Measurements from ENCODE around the gene SPAG16.

The SPAG16 gene

GRCh38 chr2:213284105-213285090 is at the start of gene SPAG16:
Gene SPAG16 (plus strand): TSS chr2:213284464.
- peak; percentile 88 for DNase-seq (ENCODE audit: low read depth, low spot score)

GRCh38 chr2:213234641-213235040 is 49.6 kb upstream of the SPAG16 start:
- DNase-seq (ENCODE audit: low read depth, low spot score), result no peak

DNA sequence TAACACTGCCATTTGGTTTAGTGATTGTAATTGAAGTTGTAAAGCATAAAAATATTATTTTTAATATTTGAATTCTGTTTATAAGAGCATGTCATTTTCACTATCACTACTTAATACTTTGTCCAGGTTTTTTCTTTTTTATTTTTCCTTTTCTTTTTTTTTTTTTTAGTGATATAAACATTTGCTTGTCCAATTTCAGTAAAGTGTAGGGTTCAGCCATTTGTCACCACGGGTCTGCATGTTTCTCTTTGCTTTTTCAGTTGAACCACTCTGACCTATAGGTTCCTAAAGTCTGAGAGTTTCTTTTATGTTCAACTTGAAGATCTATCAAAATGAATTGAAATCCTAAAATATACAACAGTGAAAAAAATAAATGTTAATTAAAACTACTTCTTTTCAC is 48.5 kb upstream of the SPAG16 start:
- DNase-seq (ENCODE audit: low read depth, low spot score), result no peak

- no peak for DNase-seq (ENCODE audit: low read depth, low spot score)
Measured at GRCh38 chr2:213237251-213237650, 47.0 kb upstream of the SPAG16 start.

- no peak for DNase-seq (ENCODE audit: low read depth, low spot score)
Measured at GRCh38 chr2:213237787-213238186, 46.5 kb upstream of the SPAG16 start.

DNA sequence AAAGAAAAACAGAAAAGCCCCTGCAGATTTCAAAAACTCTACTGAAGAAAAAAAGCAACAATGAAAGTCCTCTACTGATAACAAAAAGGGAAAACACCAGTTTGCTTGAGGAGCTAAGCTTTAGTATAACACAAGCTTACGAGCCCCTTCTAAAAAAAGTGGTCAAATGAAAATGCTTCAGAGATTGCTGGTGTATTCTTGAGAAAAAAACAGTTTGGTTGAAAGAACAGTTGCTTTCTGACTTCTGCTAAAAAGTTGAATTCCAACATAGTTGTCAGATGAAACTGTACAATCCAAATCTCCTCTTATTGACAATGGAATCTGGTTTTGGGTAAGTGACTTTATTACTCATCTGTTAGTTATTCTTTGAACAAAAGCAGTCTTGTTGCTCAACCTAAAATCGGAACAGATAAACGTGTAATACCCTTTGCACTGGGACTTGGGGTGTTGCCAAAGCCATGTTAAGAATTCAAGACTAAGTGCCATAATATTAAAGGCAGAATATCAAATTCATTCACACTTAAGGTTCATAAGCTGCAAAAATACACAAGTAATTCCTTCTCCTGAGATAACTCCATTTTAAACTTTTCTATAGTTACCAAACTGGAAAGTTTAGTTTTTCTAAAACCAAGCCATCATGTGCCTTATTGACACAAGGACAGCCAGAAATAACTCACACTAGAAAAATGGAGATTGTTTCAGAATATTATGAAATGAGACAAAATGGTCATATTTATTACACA is 45.3 kb upstream of the SPAG16 start:
- DNase-seq (ENCODE audit: low read depth, low spot score), result no peak

GRCh38 chr2:213241817-213242216 is 42.4 kb upstream of the SPAG16 start:
- no peak for DNase-seq (ENCODE audit: low read depth, low spot score)

DNA sequence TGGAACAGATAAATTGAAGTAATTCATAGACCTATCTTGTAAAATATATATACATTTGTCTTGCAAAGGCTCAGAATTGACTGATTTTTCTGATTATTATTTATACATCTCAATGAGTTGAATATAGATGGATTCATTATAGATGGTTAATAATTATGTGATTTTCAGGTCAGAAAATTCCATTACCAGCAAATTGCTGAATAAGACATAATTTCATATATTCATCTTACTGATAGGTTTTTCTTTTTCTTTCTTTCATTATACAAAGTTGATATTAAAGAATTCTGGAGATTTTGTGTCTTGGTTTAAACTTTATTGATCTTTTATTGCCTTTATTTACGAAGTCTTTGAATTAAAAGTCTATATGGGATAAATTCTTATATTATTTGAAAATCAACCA is 41.6 kb upstream of the SPAG16 start:
- no peak for DNase-seq (ENCODE audit: low read depth, low spot score)

DNA sequence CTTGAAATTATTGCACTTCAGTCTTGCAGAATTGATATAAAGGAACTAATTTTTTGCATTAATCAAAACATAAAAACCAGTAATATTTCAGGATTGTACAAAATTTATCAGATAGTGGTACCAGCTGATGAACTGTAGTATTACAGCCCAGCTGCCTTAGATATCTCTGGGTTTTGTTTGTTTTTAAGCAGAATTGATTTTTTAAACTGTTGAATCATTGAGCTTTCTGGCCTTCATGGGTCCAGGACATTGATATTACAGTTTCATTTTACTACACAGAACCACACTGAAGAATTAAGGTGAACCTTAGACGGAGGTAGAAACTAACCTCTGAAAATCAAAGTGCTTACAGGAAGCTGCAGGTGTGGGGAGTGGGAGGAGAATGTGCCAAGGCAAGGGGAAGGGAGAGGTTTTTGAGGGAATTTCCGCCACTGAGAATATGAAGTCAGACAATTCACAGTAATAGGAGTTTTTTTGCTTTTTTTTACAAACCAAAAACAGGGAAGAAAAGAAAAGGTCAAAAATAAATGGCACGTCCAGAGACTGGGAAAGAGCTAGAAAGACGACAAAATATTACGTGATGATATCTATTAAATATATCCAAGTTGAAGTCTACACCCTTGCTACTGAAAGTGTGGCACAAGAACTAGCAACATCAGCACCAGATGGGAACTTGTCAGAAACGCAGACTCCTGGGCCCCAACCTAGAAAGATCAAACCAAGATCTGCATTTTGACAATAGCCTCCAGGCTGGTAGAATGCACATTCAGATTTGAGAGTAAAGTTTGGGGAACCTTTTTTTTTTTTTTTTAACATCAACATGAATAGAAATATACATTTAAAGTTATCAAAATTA is 40.8 kb upstream of the SPAG16 start:
- no peak for DNase-seq (ENCODE audit: low read depth, low spot score)

DNA sequence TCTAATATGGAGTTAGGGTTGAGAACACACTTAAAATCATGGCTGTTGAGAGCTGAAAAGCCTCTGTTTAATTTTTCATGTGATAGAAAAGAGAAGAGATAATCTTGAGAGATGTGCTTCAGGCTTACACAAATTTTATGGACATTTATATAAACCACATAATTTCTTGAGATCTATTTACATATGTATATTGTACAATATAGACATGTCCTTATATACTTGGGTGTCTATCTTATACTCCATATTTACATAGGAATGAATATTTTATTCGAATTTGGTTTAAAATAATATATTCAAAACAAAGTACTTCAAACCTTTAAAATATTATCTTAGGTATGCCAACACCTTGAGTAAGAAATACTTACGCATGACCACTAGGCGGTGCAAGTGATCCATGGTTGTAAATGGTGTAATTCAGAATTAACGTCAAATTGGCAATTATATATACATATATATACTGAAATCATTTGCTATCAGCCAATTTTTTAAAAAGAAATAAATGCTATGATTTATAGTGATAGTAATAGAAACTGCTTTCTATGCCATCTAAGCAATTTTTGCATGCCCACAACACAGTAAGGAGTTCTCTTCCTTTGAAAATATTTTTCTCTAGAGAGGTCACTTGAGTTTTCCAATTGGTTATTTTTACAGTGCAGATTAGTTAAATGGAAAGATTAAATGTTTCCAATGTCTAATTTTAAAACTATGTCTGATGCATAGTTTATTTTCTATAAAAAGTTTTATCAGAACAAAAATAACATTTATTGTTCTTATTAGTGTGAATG is 37.6 kb upstream of the SPAG16 start:
- no peak for DNase-seq (ENCODE audit: low read depth, low spot score)

- DNase-seq (ENCODE audit: low read depth, low spot score), result no peak
Measured at GRCh38 chr2:213247566-213247965, 36.7 kb upstream of the SPAG16 start.

DNA sequence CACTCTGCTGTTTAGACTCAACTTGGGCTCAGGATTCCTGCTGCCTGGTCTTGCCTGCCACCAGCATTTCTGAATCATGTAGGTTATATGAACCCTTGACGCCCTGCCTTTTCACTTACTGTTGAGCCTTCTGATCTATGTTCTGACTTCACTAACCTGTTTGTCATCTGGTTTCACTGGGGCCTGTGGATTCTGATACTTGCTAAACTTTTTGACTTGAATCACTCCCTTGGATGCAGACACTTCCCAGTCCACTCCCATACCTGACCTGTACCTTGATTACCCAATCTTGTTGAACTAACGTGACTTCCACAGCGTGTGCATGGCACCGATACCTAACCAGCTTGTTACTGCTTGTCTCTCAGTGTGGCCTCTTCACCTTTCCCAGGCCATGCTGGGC is 35.6 kb upstream of the SPAG16 start:
- no peak for DNase-seq (ENCODE audit: low read depth, low spot score)

GRCh38 chr2:213249502-213249901 is 34.8 kb upstream of the SPAG16 start:
- DNase-seq (ENCODE audit: low read depth, low spot score), result no peak

DNA sequence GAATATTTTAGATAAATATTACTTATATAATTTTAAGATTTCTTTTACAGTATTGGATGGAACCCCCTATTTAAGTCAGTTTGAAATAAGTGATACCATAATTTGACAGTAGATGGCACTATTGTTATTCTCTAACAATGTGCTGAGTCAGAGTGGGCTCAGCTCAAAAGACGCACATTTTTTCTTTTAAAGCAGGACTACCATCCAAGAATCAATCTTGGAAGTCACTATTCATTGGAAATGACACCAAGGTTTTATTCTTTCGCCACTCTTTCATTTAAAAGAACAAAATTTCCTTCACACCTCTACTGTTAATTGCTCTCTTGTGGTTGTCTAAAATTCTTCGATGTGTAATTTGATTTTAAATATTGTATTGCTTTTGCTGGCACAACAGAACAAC is 32.6 kb upstream of the SPAG16 start:
- DNase-seq (ENCODE audit: low read depth, low spot score), result no peak

DNA sequence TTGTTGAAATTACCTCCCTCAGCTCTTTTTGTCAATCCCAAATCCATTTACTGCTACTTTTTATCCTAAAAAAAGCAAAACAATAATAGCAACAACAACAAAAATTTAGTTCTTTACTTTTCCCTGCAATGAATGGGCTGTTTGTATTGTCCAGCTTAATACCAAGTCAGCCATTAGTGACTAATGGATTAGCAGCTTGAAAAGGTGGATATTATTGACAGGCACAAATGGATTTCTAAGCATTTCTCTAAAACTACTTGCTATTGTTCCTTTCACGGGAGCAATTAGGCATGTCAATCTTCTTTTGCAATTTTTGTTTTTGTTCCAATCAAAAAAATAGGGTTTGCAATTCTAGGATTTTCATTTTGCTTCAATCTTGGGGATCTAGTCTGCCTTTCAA is 32.1 kb upstream of the SPAG16 start:
- DNase-seq (ENCODE audit: low read depth, low spot score), result no peak

DNA sequence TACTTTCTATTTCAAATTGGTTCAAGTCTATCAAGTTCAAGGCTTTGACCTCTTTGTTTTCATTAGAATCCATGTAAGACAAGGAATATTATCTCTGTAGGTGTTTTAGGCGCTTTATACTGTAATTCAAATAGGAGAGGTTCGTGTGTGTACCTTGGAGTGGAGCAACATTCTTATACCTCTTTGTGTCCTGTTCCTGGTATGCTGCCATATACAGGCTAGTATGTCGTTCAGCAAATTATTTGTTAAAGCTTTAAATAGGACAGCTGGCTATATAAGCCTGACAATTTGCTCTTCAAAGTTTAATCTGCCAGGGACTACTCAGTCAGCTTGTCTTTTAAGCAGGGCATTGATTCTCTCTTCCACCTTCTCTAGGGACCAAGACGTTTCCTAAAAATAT is 31.1 kb upstream of the SPAG16 start:
- no peak for DNase-seq (ENCODE audit: low read depth, low spot score)

GRCh38 chr2:213259266-213259665 is 25.0 kb upstream of the SPAG16 start:
- DNase-seq (ENCODE audit: low read depth, low spot score), result no peak

DNA sequence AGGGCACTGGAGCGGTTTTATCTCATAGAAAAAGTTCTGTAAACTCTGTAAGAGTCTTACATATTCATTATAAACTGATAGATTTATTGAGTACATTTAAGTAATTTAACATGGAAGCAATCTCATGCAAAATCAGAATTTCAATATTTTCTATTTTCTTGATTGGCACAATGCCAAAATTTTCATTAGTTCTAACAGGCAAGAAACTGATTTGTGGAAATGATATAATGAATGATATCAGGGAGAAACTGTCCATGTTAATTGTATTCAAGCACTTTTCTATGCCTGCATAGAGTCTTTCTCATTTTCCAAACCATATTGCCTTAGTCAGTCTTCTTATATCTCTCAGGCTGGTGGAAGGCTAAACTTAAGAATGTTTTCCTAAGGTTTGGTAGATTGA is 23.0 kb upstream of the SPAG16 start:
- DNase-seq (ENCODE audit: low read depth, low spot score), result no peak

DNA sequence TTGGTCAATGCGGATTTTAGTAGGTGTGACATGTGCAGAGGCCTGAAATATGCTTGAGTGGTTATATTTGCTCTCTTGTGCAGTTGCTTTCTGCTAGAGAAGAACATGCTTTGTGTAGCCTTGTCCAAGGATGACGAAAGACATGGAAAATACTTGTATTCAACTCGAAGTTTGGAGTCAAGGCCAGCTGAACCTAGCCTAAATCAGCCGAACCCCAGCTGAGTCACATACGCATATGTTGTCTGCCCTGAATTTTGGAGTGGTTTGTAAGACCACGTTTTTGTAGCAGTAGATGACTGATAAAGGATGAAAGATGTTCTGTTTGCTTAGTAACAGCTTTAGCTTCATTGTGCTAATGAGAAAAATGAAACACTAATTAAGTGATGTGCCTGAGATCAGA is 22.5 kb upstream of the SPAG16 start:
- no peak for DNase-seq (ENCODE audit: low read depth, low spot score)

DNA sequence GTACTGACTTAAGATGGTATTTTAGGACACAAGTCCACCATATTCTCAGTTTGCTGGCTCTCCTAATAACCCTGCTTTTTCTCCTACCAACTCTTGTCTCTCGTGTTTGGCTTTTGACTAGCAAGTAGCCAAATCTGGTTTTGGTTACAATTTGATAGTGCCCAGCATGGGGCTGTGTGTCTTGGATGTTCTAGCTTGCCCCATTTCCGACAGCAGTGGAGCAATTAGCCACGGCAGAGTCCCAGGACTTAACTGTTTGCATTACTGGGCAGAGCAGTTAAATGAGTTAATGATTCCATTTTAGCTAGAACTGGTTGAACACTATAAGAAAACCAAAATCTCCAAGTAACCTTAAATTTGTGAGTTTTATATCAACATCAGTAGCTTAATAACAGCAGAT is 18.6 kb upstream of the SPAG16 start:
- DNase-seq (ENCODE audit: low read depth, low spot score), result no peak

GRCh38 chr2:213266421-213266820 is 17.8 kb upstream of the SPAG16 start:
- no peak for DNase-seq (ENCODE audit: low read depth, low spot score)

Data from iPS DF 19.7 (cell line).